IMR-90 (cell line): ENCODE measurements around the gene BUB1B. TPM values are rescaled to one million over a fixed set of nuclear protein-coding genes. Genes with fewer than 3 reads are reported as not detected.

Experiments
- ATAC-seq: fragments of 200-7000 bp; cut with Tn5 transposase; 2 replicates; pipeline ENCODE4 v1.9.1; 2020; ENCODE audit warnings: low read depth, mild to moderate bottlenecking, moderate library complexity
- BruUV-seq: library from RNA; stranded (reverse); fragments of 400-500 nt; replicated peaks from 2 replicates; lab custom pipeline; 2021; lab: Mats Ljungman, UMichigan
- CTCF ChIA-PET: fragments of 300-600 bp; formaldehyde crosslinking; extraction: SDS; loops from one replicate; lab custom pipeline; 2021; ENCODE audit warnings: antibody characterized with exemption; lab: Yijun Ruan, JAX
- POLR2A ChIA-PET: fragments of 300-600 bp; sonication (Branson Sonifier 250); formaldehyde crosslinking; loops from one replicate; lab custom pipeline; 2022; ENCODE audit warnings: antibody characterized with exemption; ENCODE audit not compliant: unreplicated experiment; lab: Charles Lee
- DNase-seq: peaks from one replicate; pipeline ENCODE4 v3.0.0; 2013
- H2AFZ ChIP-seq: replicated peaks from 2 replicates; pipeline ENCODE3; 2013; ENCODE audit warnings: low read length, mild to moderate bottlenecking; ENCODE audit not compliant: poor library complexity
- H2AK5ac ChIP-seq: 2 replicates; pipeline ENCODE4 v1.6.1; 2013; ENCODE audit warnings: low read depth, low read length, inconsistent platforms
- H2AK9ac ChIP-seq: replicated peaks from 2 replicates; pipeline ENCODE3; 2013; ENCODE audit warnings: mild to moderate bottlenecking, low read depth, low read length, moderate library complexity; ENCODE audit not compliant: poor library complexity
- H2BK120ac ChIP-seq: 2 replicates; pipeline ENCODE4 v1.6.1; 2013; ENCODE audit warnings: low read depth, low read length, inconsistent platforms
- H2BK15ac ChIP-seq: 3 replicates; pipeline ENCODE4 v1.6.1; 2013; ENCODE audit warnings: low read depth, low read length, inconsistent platforms
- H2BK20ac ChIP-seq: 2 replicates; pipeline ENCODE4 v1.6.1; 2013; ENCODE audit warnings: low read depth, mild to moderate bottlenecking, inconsistent platforms, low read length, moderate library complexity
- H2BK5ac ChIP-seq: 2 replicates; pipeline ENCODE4 v1.6.1; 2013; ENCODE audit warnings: mild to moderate bottlenecking, low read depth, low read length, inconsistent platforms; ENCODE audit not compliant: poor library complexity, severe bottlenecking
- H3K14ac ChIP-seq: replicated peaks from 2 replicates; pipeline ENCODE4 v1.6.1; 2013; ENCODE audit warnings: low read depth, low read length, inconsistent platforms
- H3K18ac ChIP-seq: 2 replicates; pipeline ENCODE4 v1.6.1; 2013; ENCODE audit warnings: low read depth, low read length, control low read depth
- H3K23ac ChIP-seq: 2 replicates; pipeline ENCODE4 v1.6.1; 2013; ENCODE audit warnings: low read depth, low read length, inconsistent platforms
- H3K27ac ChIP-seq: 2 replicates; pipeline ENCODE4 v1.5.1; 2013; ENCODE audit warnings: mild to moderate bottlenecking, control low read depth, low read length; ENCODE audit not compliant: insufficient read depth
- H3K27me3 ChIP-seq: 2 replicates; pipeline ENCODE4 v1.6.1; 2013; ENCODE audit warnings: low read length; ENCODE audit not compliant: control insufficient read depth, insufficient read depth
- H3K36me3 ChIP-seq: 2 replicates; pipeline ENCODE4 v1.6.1; 2013; ENCODE audit warnings: low read length, mixed read lengths; ENCODE audit not compliant: control insufficient read depth, insufficient read depth
- H3K4ac ChIP-seq: 2 replicates; pipeline ENCODE4 v1.6.1; 2013; ENCODE audit warnings: low read depth, low read length, inconsistent platforms
- H3K4me1 ChIP-seq: 2 replicates; pipeline ENCODE4 v1.6.1; 2013; ENCODE audit warnings: low read length, mixed read lengths; ENCODE audit not compliant: control insufficient read depth, insufficient read depth
- H3K4me2 ChIP-seq: 2 replicates; pipeline ENCODE4 v1.6.1; 2013; ENCODE audit warnings: low read depth, mild to moderate bottlenecking, control low read depth, low read length, moderate library complexity
- H3K4me3 ChIP-seq: 2 replicates; pipeline ENCODE4 v1.5.1; 2013; ENCODE audit warnings: low read depth, mild to moderate bottlenecking, control low read depth, low read length, moderate library complexity; ENCODE audit not compliant: insufficient read depth
- H3K56ac ChIP-seq: 2 replicates; pipeline ENCODE4 v1.6.1; 2013; ENCODE audit warnings: low read length, inconsistent platforms; ENCODE audit not compliant: insufficient read depth; ENCODE audit errors: extremely low read depth
- H3K79me1 ChIP-seq, 2 experiments: 2 replicates each; pipeline ENCODE4 v1.6.1; 2013; ENCODE audit warnings: low read length in 2 of 2, inconsistent platforms in 1 of 2, low read depth in 1 of 2
- H3K9ac ChIP-seq: 2 replicates; pipeline ENCODE4 v1.6.1; 2013; ENCODE audit warnings: low read depth, low read length, control low read depth
- H3K9me1 ChIP-seq: 2 replicates; pipeline ENCODE4 v1.6.1; 2013; ENCODE audit warnings: low read length, inconsistent platforms; ENCODE audit not compliant: insufficient read depth
- H3K9me3 ChIP-seq: 2 replicates; pipeline ENCODE4 v1.6.1; 2013; ENCODE audit warnings: low read length; ENCODE audit not compliant: control insufficient read depth, insufficient read depth
- H4K20me1 ChIP-seq: 2 replicates; pipeline ENCODE4 v1.6.1; 2013; ENCODE audit warnings: low read length, inconsistent platforms; ENCODE audit not compliant: insufficient read depth
- H4K5ac ChIP-seq: 2 replicates; pipeline ENCODE4 v1.6.1; 2013; ENCODE audit warnings: mild to moderate bottlenecking, low read depth, low read length, control low read depth
- H4K8ac ChIP-seq, 2 experiments: 2 replicates each; pipeline ENCODE4 v1.6.1; 2013; ENCODE audit warnings: low read depth in 2 of 2, low read length in 2 of 2, control low read depth in 1 of 2, inconsistent platforms in 1 of 2
- H4K91ac ChIP-seq: 2 replicates; pipeline ENCODE4 v1.6.1; 2013; ENCODE audit warnings: low read depth, low read length, inconsistent platforms; ENCODE audit not compliant: insufficient read depth
- CEBPB ChIP-seq: IDR thresholded peaks from 2 replicates; pipeline ENCODE4 v1.6.1; 2012; ENCODE audit warnings: low read depth, low read length, improper control_type of control experiment
- CHD1 ChIP-seq: IDR thresholded peaks from 2 replicates; pipeline ENCODE4 v1.6.1; 2012; ENCODE audit warnings: low read depth, low read length, improper control_type of control experiment
- CTCF ChIP-seq: conservative IDR thresholded peaks from 2 replicates; pipeline ENCODE4 v1.5.1; 2012; ENCODE audit warnings: mild to moderate bottlenecking, low read depth, low read length, improper control_type of control experiment
- FOS ChIP-seq: fragments of 150-350 bp; IDR thresholded peaks from 2 replicates; pipeline ENCODE4 v1.6.1; 2016; ENCODE audit warnings: low read depth, low read length
- MAFK ChIP-seq: IDR thresholded peaks from 2 replicates; pipeline ENCODE4 v1.6.1; 2012; ENCODE audit warnings: low read depth, low read length, improper control_type of control experiment
- MXI1 ChIP-seq: IDR thresholded peaks from 2 replicates; pipeline ENCODE4 v1.6.1; 2012; ENCODE audit warnings: low read depth, mild to moderate bottlenecking, low read length, moderate library complexity, borderline replicate concordance
- NFE2L2 ChIP-seq: fragments of 150-350 bp; IDR thresholded peaks from 2 replicates; pipeline ENCODE4 v1.6.1; 2016; ENCODE audit warnings: low read depth, mild to moderate bottlenecking, low read length
- POLR2A ChIP-seq: IDR thresholded peaks from 2 replicates; pipeline ENCODE4 v1.6.1; 2012; ENCODE audit warnings: mild to moderate bottlenecking, low read depth, low read length
- SMC3 ChIP-seq: fragments of 150-350 bp; IDR thresholded peaks from 2 replicates; pipeline ENCODE4 v1.6.1; 2016; ENCODE audit warnings: low read depth, mild to moderate bottlenecking, antibody characterized with exemption, low read length, moderate library complexity
- WGBS, 2 experiments: methylation state at CpG; one replicate each; pipeline versions ENCODE4 v1.1.5 to v1.1.7; 2013; ENCODE audit warnings: missing lambda C conversion rate in 2 of 2; ENCODE audit not compliant: insufficient read length in 1 of 2; ENCODE audit errors: extremely low coverage in 2 of 2; 5-methylcytosine and 5-hydroxymethylcytosine counted together
- dilution Hi-C: fragments of 300-500 bp; cut with HindIII; formaldehyde crosslinking; loops from one replicate; pipeline ENCODE4 v1.14.3; 2018; ENCODE audit warnings: low sequenced_read_pairs; ENCODE audit not compliant: unreplicated experiment
- in situ Hi-C: fragments of 300-500 bp; cut with MboI; formaldehyde crosslinking; loops from 3 replicates; pipeline ENCODE4 v1.14.3; 2019; ENCODE audit warnings: low sequenced_read_pairs, inconsistent platforms, mixed read lengths
- intact Hi-C: fragments of 100-400 bp; cut with micrococcal nuclease; formaldehyde crosslinking; loops from 2 replicates; pipeline ENCODE4 v1.10.0; 2022
- polyA plus RNA-seq, 3 experiments: library from polyadenylated mRNA; depleted of rRNA; stranded (reverse); fragments of >200 nt; gene quantifications; 2 replicates each; pipeline ENCODE4 v1.2.3, GENCODE V29; 2012; ENCODE audit warnings: low replicate concordance in 1 of 3
- total RNA-seq: library from RNA; depleted of rRNA; stranded (reverse); fragments of >200 nt; gene quantifications from 2 replicates; pipeline ENCODE4 v1.2.3, GENCODE V29; 2012
- TF ChIP-seq, protein P1 (sequence below): fragments of 150-350 bp; IDR thresholded peaks from 2 replicates; pipeline ENCODE4 v1.6.1; 2017; ENCODE audit warnings: mild to moderate bottlenecking, antibody characterized with exemption, low read length, low read depth

The BUB1B gene
- total and polyA plus RNA-seq, 2 of the 4 experiments (the other 2 are of a cell fraction) = 15.6 to 24.7 TPM

- DNase-seq (no peak), ATAC-seq (no peak)
- no peak overlapping the region for H2BK120ac ChIP-seq
- no peak overlapping the region for H4K5ac ChIP-seq
- no peak overlapping the region for H3K4me3 ChIP-seq
- BruUV-seq = no TSS peak
- intact Hi-C loops (no loop called here), in situ Hi-C loops (no loop called here), dilution Hi-C loops (no loop called here)
- H3K9ac ChIP-seq = no peak overlapping the region
- peak overlapping the region; percentile 5 for H2AFZ ChIP-seq
- H3K9me3 ChIP-seq = no peaks in the 10 kb centered on the region
- no peak overlapping the region for H2BK5ac ChIP-seq
- no peaks in the 10 kb centered on the region for H3K79me1 ChIP-seq
- H3K23ac ChIP-seq = no peak overlapping the region
- H3K56ac ChIP-seq = no peak overlapping the region
- H3K4ac ChIP-seq = no peak overlapping the region; the same call in 1 of the 2 replicates
- POLR2A ChIA-PET = no interaction called here
- no peak for TF ChIP-seq MAFK
- no peak for TF ChIP-seq FOS
- no peak for TF ChIP-seq CHD1
- no peak for TF ChIP-seq MXI1
- TF ChIP-seq, protein P1, sequence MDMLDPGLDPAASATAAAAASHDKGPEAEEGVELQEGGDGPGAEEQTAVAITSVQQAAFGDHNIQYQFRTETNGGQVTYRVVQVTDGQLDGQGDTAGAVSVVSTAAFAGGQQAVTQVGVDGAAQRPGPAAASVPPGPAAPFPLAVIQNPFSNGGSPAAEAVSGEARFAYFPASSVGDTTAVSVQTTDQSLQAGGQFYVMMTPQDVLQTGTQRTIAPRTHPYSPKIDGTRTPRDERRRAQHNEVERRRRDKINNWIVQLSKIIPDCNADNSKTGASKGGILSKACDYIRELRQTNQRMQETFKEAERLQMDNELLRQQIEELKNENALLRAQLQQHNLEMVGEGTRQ = no peak
- no peak for TF ChIP-seq CTCF
- no peak for TF ChIP-seq NFE2L2
- no peak for TF ChIP-seq POLR2A
- TF ChIP-seq CEBPB = no peak
- TF ChIP-seq SMC3 = no peak
- peaks cover 15% of the 10 kb centered on the region for H3K4me1 ChIP-seq
- no peak overlapping the region; the same call in 1 of the 2 replicates for H3K14ac ChIP-seq
- H4K8ac ChIP-seq = no peak overlapping the region
- H3K27ac ChIP-seq = no peak overlapping the region
- H2AK5ac ChIP-seq = no peak overlapping the region
- H4K20me1 ChIP-seq = no peaks in the 10 kb centered on the region
- no peaks in the 10 kb centered on the region for H3K27me3 ChIP-seq
- H3K9me1 ChIP-seq = peaks cover 12% of the 10 kb centered on the region
- peak overlapping the region; percentile 65 for H2AK9ac ChIP-seq
- CTCF ChIA-PET = interaction anchor here (0.6 kb wide), 1 partner anchor 165 kb away, joined by 4 read pairs; no protein-coding TSS in a partner anchor
- H4K91ac ChIP-seq = no peak overlapping the region
- H3K18ac ChIP-seq = no peak overlapping the region
- WGBS, 2 experiments = 88% methylated on average over 9 of the region's 16 CpGs; no CpG with 5 or more reads in 1 of the 2 experiments
- no peak overlapping the region for H3K4me2 ChIP-seq
- H2BK20ac ChIP-seq = no peak overlapping the region
- H3K36me3 ChIP-seq = no peaks in the 10 kb centered on the region
- H2BK15ac ChIP-seq = no peak overlapping the region
Observed at GRCh38 chr15:40264321-40265153, 103.7 kb downstream of the BUB1B start.
